CD14-positive monocyte (primary cell): ENCODE data around the gene PHF10. TPM values are rescaled to one million over a fixed set of nuclear protein-coding genes. Genes with fewer than 3 reads are reported as not detected.
A peak's percentile ranks its signal among the peaks of the same experiment; 100 is the strongest.

Experiments used
- DNase-seq, 3 donors: peaks; one replicate each; pipeline ENCODE4 v3.0.0-alpha.2; 2011 to 2022
- H2AFZ ChIP-seq: 2 replicates; pipeline ENCODE4 v1.6.0; 2012; ENCODE audit warnings: mild to moderate bottlenecking, low read depth, low read length, inconsistent platforms; ENCODE audit not compliant: insufficient read depth, poor library complexity, severe bottlenecking
- H3K27ac ChIP-seq, 2 donors: 1 replicate in 1 of 2; 2 replicates in 1 of 2; pipeline ENCODE4 v1.5.1; 2012 to 2013; ENCODE audit warnings: low read length in 2 of 2, control low read depth in 1 of 2, inconsistent platforms in 1 of 2, low read depth in 1 of 2, mild to moderate bottlenecking in 1 of 2
- H3K27me3 ChIP-seq, 2 donors: one replicate each; pipeline versions ENCODE4 v1.6.0 to v1.6.1; 2011 to 2013; ENCODE audit warnings: low read length in 2 of 2; ENCODE audit not compliant: control insufficient read depth in 2 of 2, insufficient read depth in 2 of 2
- H3K36me3 ChIP-seq, 2 donors: replicated peaks in 1 of 2; 1 replicate in 1 of 2; 2 replicates in 1 of 2; pipeline versions ENCODE4 v1.5.1 to v1.6.1; 2012 to 2013; ENCODE audit warnings: low read length in 2 of 2, control low read depth in 1 of 2, inconsistent platforms in 1 of 2, mild to moderate bottlenecking in 1 of 2; ENCODE audit not compliant: insufficient read depth in 2 of 2, control insufficient read depth in 1 of 2
- H3K4me1 ChIP-seq, 2 donors: 1 replicate in 1 of 2; 2 replicates in 1 of 2; pipeline versions ENCODE4 v1.5.1 to v1.6.1; 2012 to 2013; ENCODE audit warnings: low read length in 2 of 2, control low read depth in 1 of 2, inconsistent platforms in 1 of 2, mild to moderate bottlenecking in 1 of 2, moderate library complexity in 1 of 2; ENCODE audit not compliant: insufficient read depth in 2 of 2, control insufficient read depth in 1 of 2
- H3K4me2 ChIP-seq: replicated peaks from 2 replicates; pipeline ENCODE3; 2012; ENCODE audit warnings: low read length, moderate library complexity, mild to moderate bottlenecking; ENCODE audit not compliant: poor library complexity, severe bottlenecking; ENCODE audit errors: extremely low read depth
- H3K4me3 ChIP-seq, 3 experiments: fragments of 200-600 bp in 1 of 3; sonication (generic) in 1 of 3; replicated peaks in 1 of 3; 1 replicate in 2 of 3; 2 replicates in 1 of 3; pipeline ENCODE4 v1.5.1; 2011 to 2013; ENCODE audit warnings: low read length in 3 of 3, mild to moderate bottlenecking in 3 of 3, control low read depth in 2 of 3, low read depth in 2 of 3, inconsistent platforms in 1 of 3, moderate library complexity in 1 of 3
- H3K79me2 ChIP-seq: 2 replicates; pipeline ENCODE4 v1.6.0; 2012; ENCODE audit warnings: mild to moderate bottlenecking, control low read depth, inconsistent platforms, low read length, moderate library complexity; ENCODE audit not compliant: insufficient read depth
- H3K9ac ChIP-seq: 2 replicates; pipeline ENCODE4 v1.6.0; 2017; ENCODE audit warnings: low read length, mild to moderate bottlenecking; ENCODE audit not compliant: insufficient read depth, poor library complexity, severe bottlenecking
- H3K9me3 ChIP-seq, 2 donors: replicated peaks in 1 of 2; 1 replicate in 1 of 2; 2 replicates in 1 of 2; pipeline versions ENCODE4 v1.5.1 to v1.6.1; 2012 to 2013; ENCODE audit warnings: low read length in 2 of 2, control low read depth in 1 of 2; ENCODE audit not compliant: control insufficient read depth in 1 of 2, insufficient read depth in 1 of 2
- H4K20me1 ChIP-seq: 2 replicates; pipeline ENCODE4 v1.6.0; 2012; ENCODE audit warnings: mild to moderate bottlenecking, low read length, control low read depth, moderate library complexity; ENCODE audit not compliant: insufficient read depth
- H3K27ac Mint-ChIP-seq, 7 donors: one replicate each; pipeline ENCODE4 v1.8.0; 2020; ENCODE audit warnings: mild to moderate bottlenecking in 7 of 7, mixed read lengths in 7 of 7, moderate library complexity in 6 of 7, inconsistent platforms in 2 of 7
- H3K27me3 Mint-ChIP-seq, 3 donors: one replicate each; pipeline ENCODE4 v1.8.0; 2021 to 2022; ENCODE audit warnings: low read depth in 3 of 3, mild to moderate bottlenecking in 3 of 3, mixed read lengths in 3 of 3, moderate library complexity in 3 of 3, inconsistent platforms in 1 of 3
- H3K36me3 Mint-ChIP-seq, 2 donors: one replicate each; pipeline ENCODE4 v1.8.0; 2020; ENCODE audit warnings: mixed read lengths in 2 of 2, inconsistent platforms in 1 of 2, mild to moderate bottlenecking in 1 of 2
- H3K4me1 Mint-ChIP-seq: one replicate; pipeline ENCODE4 v1.8.0; 2020; ENCODE audit warnings: mild to moderate bottlenecking, mixed read lengths
- H3K4me3 Mint-ChIP-seq, 2 donors: one replicate each; pipeline ENCODE4 v1.8.0; 2020; ENCODE audit warnings: mild to moderate bottlenecking in 2 of 2, mixed read lengths in 2 of 2, moderate library complexity in 1 of 2
- H3K9me3 Mint-ChIP-seq, 7 donors: one replicate each; pipeline ENCODE4 v1.8.0; 2020 to 2022; ENCODE audit warnings: mixed read lengths in 7 of 7, mild to moderate bottlenecking in 6 of 7, moderate library complexity in 6 of 7, inconsistent platforms in 2 of 7
- CTCF ChIP-seq: fragments of 200-600 bp; IDR thresholded peaks from one replicate; pipeline ENCODE4 v1.8.0; 2022; ENCODE audit warnings: antibody characterized with exemption, mild to moderate bottlenecking
- WGBS: methylation state at CpG from one replicate; pipeline ENCODE4 v1.1.5; 2013; ENCODE audit warnings: missing lambda C conversion rate; ENCODE audit not compliant: insufficient coverage; 5-methylcytosine and 5-hydroxymethylcytosine counted together
- intact Hi-C, 2 donors: fragments of 100-400 bp; cut with micrococcal nuclease; formaldehyde crosslinking; loops; one replicate each; pipeline versions ENCODE4 v1.15.0 to v1.15.1; 2023
- polyA plus RNA-seq, 3 donors: library from polyadenylated mRNA; depleted of rRNA in 1 of 3; unstranded in 2 of 3; stranded (reverse) in 1 of 3; fragments of 300-500 nt in 2 of 3; fragments of >200 nt in 1 of 3; fragmentation: Illumina TruSeq in 2 of 3; gene quantifications; 1 replicate in 2 of 3; 2 replicates in 1 of 3; pipeline ENCODE4 v1.2.3, GENCODE V29; 2012 to 2021

The PHF10 gene
- polyA plus RNA-seq, 3 donors = 7.3 to 31.0 (median 8.1) TPM

- Histone ChIP-seq H2AFZ (no peak overlapping the region), H3K9ac (no peak overlapping the region), H3K27me3 (no peaks in the 10 kb centered on the region), H3K9me3 (peaks cover 29 to 34% of the 10 kb centered on the region in 2 donors), H3K79me2 (no peaks in the 10 kb centered on the region), H3K4me2 (no peak overlapping the region), H3K4me3 (no peak overlapping the region), H4K20me1 (no peaks in the 10 kb centered on the region), H3K4me1 (no peaks in the 10 kb centered on the region), H3K27ac (no peak overlapping the region), H3K36me3 (peaks cover 3 to 9% of the 10 kb centered on the region in 2 donors)
- no peak for DNase-seq
- Mint-ChIP-seq H3K4me3 (no peak overlapping the region), H3K27me3 (peaks cover 0 to 2% (median 0%) of the 10 kb centered on the region in 3 donors), H3K9me3 (peaks cover 19 to 48% (median 34%) of the 10 kb centered on the region in 7 donors), H3K4me1 (no peaks in the 10 kb centered on the region), H3K27ac (peak overlapping the region in 1 of 7 donors; percentile 46), H3K36me3 (peaks cover 44 to 54% of the 10 kb centered on the region in 2 donors)
- intact Hi-C loops = no loop called here
- no peak for TF ChIP-seq CTCF
- 97% methylated on average over 3 of the region's 3 CpGs for WGBS
These were observed 40.2 kb downstream of the PHF10 start for GRCh38 chr6:169684056-169684455.

- Histone ChIP-seq H3K4me3 (no peak overlapping the region), H3K27ac (no peak overlapping the region), H3K36me3 (peaks cover 0 to 9% of the 10 kb centered on the region in 2 donors), H3K4me1 (no peaks in the 10 kb centered on the region), H3K9me3 (peaks cover 9 to 13% of the 10 kb centered on the region in 2 donors), H3K4me2 (no peak overlapping the region), H3K9ac (no peak overlapping the region), H3K27me3 (no peaks in the 10 kb centered on the region), H3K79me2 (no peaks in the 10 kb centered on the region), H4K20me1 (no peaks in the 10 kb centered on the region), H2AFZ (no peak overlapping the region)
- Mint-ChIP-seq H3K27me3 (no peaks in the 10 kb centered on the region), H3K36me3 (peaks cover 25 to 28% of the 10 kb centered on the region in 2 donors), H3K4me3 (no peak overlapping the region), H3K9me3 (peaks cover 6 to 25% (median 12%) of the 10 kb centered on the region in 7 donors), H3K4me1 (no peaks in the 10 kb centered on the region), H3K27ac (no peak overlapping the region)
- WGBS = no CpG with 5 or more reads among the region's 1 CpG
- intact Hi-C loops = no loop called here
- no peak for TF ChIP-seq CTCF
- DNase-seq = no peak
These were observed 46.0 kb downstream of the PHF10 start for GRCh38 chr6:169678342-169678741.
